HG02981 (cell line): ENCODE data around the gene CPNE6.
"Not testable (repeated sequence)": the region's sequence is repeated elsewhere in the genome, so short reads cannot be mapped to it uniquely, and the experiment has no call there.

ENCODE experiments used
- ATAC-seq: cut with Tn5 transposase; IDR thresholded peaks from one replicate; pipeline ENCODE4 v1.9.1; 2021; ENCODE audit warnings: mild to moderate bottlenecking, moderate library complexity; ENCODE audit not compliant: unreplicated experiment

Gene CPNE6

GRCh38 chr14:24071144-24071697 lies at the start of gene CPNE6:
TSS of gene CPNE6 (plus strand) at chr14:24071562. CDS start at chr14:24072937, 1,375 bp downstream.
- ATAC-seq: no peak

GRCh38 chr14:24024939-24025418 lies 46.4 kb upstream of the CPNE6 start:
- not testable (repeated sequence) for ATAC-seq

DNA sequence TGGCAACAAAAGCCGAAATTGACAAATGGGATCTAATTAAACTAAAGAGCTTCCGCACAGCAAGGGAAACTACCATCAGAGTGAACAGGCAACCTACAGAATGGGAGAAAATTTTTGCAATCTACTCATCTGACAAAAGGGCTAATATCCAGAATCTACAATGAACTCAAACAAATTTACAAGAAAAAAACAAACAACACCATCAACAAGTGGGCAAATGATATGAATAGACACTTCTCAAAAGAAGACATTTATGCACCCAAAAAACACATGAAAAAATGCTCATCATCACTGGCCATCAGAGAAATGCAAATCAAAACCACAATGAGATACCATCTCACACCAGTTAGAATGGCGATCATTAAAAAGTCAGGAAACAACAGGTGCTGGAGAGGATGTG lies 41.7 kb upstream of the CPNE6 start:
- not testable (repeated sequence) for ATAC-seq

DNA sequence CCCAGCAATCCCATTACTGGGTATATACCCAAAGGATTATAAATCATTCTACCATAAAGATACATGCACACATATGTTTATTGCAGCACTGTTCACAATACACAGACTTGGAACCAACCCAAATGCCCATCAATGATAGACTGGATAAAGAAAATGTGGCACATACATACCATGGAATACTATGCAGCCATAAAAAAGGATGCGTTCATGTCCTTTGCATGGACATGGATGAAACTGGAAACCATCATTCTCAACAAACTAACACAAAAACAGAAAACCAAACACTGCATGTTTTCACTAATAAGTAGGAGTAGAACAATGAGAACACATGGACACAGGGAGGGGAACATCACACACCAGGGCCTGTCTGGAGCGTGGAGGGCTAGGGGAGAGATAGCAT lies 40.0 kb upstream of the CPNE6 start:
- not testable (repeated sequence) for ATAC-seq

DNA sequence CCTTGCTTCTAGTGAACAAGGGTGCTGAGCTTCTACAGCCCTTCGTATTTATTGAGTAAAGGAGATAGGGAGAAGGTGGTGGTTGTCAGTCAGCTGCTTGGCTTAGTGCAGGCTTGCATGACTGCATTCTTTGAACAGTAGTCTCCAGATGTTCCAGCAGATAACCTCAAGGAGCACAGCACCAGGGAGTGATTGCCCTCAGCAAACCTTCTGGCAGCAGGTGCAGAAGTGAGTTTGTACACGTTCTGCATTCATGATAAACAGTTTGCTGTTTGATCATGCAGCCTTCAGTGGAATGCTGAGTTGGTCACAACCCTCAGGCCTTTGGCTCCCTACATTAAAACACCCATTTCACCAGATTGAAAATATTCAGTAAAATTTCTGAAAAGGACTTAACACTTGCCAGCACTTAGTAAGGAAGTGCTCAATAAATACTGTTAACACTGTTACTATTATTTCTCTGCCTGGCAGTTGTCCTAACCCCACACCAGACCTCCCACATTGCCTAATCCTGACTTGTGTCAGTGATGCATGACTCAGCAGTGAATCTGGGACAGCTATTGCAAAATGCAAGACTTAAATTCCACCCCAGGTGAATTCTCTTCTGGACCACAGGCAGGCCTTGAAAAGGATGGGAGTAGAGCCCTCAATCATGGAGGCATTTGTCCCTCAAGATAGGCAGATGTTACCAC lies 38.5 kb upstream of the CPNE6 start:
- no peak for ATAC-seq

DNA sequence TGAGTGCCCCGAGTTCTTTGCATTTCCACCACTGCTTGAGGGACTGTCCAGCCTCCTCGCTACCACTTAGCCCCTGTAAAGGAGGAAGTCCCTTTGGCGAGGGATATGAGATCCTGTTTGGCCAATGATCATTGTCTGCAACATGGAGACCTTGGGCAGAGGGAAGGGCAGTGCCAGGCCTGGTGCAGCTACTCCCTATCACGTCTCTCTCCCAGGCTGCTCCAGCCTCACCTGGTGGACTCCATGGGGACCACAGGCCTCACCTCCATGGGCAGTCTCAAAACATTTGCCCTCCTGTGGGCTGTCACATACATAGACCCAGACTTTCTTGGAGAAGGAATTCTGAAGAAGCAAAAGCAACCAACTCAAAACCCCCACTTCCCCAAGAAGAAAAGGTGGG lies 35.6 kb upstream of the CPNE6 start:
- not testable (repeated sequence) for ATAC-seq

DNA sequence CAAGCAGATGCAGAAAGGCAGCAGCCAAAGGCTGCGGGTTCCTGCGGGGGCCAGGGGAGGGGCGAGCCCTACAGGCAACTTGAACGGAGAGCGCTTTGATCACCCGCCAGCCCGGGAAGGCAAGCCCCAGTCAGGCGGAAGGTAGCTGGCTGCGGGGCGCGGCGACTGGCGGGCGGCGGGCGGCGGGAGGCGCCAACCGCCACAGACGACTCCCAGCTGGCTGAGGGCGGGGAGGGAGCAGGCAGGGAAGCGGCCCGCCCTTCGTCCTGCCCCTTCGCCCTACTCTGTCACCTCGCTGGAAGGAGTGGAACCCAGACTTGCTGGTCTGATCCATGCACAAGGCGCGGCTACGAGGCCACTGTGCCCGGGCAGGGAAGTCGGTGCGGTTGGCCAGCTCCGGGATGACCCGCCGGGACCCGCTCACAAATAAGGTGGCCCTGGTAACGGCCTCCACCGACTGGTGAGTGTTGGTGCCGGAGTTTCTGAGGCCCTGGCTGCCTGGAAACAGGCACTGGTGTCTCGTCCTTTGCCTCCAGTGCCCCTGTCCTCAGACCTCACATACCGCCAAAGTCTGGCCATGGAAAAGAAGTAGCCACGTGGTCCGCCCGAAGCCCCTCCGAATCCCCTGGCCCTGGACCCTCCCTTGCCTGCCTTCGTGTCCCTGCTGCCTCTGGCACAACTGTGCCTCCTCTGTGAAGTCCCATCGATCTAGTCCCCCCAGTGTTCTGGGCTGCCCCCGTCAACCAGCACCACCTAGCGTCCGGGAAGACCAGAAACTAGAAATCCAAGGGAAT lies 35.0 kb upstream of the CPNE6 start:
- peak; percentile 52 for ATAC-seq

- not testable (repeated sequence) for ATAC-seq
Observed at GRCh38 chr14:24036963-24037657, 34.3 kb upstream of the CPNE6 start.

DNA sequence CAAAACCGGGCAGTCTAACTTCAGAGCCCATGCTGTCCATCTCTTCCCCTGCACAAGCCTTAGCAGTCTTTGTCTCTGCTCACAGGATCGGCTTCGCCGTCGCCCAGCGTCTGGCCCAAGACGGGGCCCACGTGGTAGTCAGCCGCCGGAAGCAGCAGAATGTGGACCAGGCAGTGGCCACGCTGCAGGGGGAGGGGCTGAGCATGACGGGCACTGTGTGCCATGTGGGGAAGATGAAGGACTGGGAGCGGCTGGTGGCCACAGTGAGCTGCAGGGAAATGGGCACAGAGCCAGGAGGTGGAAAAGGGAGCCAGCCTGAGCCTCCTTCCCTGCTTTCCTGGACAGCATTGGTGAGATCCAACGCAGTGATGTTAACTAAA lies 33.7 kb upstream of the CPNE6 start:
- no peak for ATAC-seq

DNA sequence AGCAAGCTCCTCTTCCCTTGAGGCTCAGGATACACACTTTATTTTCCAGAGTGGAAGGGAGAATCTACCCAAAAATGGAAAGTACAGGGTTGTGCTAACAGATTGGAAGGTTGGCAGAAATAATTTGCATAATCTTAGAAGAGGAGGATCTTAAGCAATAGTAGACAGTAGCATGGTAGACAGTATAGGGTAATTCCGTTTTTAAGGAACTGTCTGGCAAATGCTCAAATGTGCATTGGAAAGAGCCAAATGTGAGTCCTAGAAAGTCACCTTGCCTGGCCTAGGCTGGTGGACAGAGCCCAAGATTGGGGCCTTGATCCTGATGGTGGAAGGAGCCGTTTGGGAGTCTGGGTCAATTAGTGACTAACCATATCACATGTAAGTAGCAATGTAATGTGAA lies 32.7 kb upstream of the CPNE6 start:
- ATAC-seq: no peak

DNA sequence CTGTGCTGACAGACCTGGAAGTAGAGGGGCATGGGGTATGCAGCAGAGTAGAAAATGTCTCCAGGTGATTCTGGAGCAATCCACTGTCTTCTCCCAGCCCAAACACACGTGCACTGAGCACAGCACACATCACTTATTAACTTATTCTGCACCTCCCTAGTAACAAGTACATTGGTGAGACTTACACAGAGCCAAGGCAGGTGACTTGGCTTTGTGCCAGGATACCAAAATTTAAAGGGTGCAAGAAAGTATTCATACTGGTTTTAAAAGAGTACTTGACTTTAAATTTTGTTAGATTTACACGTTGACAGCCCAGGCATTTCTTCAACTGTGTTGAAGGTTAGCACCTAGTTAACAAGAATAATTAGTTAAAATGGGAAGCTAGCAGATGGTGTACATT lies 30.7 kb upstream of the CPNE6 start:
- ATAC-seq: no peak

DNA sequence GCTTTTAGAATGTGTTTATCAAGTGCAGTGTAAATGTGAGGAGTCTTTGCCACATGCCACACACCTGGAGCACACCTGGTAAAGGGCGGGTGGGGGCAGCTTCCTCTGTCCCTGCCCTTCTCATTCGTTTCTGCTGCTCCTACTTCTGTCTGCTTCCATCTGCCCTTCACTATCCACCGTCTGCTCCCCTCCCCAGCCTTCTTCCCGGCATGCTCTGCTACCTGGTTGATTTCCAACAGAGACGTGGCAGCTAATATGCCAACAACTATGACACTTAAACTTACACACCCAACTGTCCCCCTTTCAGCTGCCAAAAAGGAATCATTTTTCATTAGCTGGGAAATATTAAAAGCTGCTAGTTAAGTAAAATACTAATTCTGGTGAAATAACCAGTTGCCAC lies 28.6 kb upstream of the CPNE6 start:
- no peak for ATAC-seq

GRCh38 chr14:24049002-24049401 lies 22.4 kb upstream of the CPNE6 start:
- ATAC-seq: not testable (repeated sequence)

DNA sequence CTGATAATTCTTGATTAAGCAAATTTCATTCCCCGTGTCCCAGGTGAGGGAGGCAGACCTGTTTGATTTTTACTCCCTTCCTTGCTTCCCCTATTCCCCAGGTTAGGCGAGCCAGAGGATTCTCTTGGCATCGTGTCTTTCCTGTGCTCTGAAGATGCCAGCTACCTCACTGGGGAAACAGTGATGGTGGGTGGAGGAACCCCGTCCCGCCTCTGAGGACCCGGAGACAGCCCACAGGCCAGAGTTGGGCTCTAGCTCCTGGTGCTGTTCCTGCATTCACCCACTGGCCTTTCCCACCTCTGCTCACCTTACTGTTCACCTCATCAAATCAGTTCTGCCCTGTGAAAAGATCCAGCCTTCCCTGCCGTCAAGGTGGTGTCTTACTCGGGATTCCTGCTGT lies 20.6 kb upstream of the CPNE6 start:
- ATAC-seq: not testable (repeated sequence)

- ATAC-seq: no peak
Observed at GRCh38 chr14:24051176-24051788, 20.1 kb upstream of the CPNE6 start.

GRCh38 chr14:24051789-24052655 lies 19.3 kb upstream of the CPNE6 start, which contains the start of gene CARMIL3:
TSS of gene CARMIL3 (plus strand) at chr14:24052009. CDS start at chr14:24052154, 145 bp downstream.
- ATAC-seq: peak; percentile 76

- no peak for ATAC-seq
Observed at GRCh38 chr14:24052656-24053547, 18.5 kb upstream of the CPNE6 start.

DNA sequence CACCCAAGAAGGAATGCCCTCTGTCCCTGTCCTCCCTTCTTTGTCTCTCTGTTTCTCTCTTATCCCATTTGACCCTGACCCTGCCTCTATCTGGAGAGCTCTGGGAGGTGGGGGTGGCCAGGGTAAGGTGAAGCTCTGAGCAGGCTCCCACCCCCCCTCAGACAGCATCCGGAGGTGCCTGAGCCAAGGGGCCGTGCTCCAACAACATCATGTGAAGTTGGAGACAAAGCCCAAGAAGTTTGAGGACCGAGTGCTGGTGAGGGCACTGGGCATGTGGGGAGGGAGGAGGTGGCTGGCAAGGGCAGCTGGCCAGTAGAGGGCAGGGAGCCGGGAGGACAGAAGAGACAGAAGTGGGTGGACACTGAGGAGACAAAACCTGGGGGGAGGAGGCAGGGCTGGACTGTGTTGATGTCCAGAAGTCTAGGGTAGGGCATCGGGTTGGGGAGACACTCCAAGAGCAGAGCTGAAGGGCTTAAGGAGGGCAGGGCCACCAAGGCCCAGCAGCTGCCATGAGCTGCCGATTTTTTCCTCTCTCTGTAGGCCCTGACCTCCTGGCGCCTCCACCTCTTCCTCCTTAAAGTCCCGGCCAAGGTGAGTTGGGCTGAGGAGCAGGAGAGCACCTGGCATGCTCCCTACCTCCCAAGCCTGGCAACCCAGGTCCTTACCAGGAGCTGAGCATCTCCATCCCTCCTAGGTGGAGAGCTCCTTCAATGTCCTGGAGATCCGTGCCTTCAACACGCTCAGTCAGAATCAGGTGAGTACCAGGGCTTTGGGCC lies 17.6 kb upstream of the CPNE6 start:
- ATAC-seq: no peak
